GM18511 (cell line): ENCODE results near the gene UBQLN3.

Source experiments
- ATAC-seq: cut with Tn5 transposase; IDR thresholded peaks from one replicate; pipeline ENCODE4 v1.9.1; 2021; ENCODE audit warnings: mild to moderate bottlenecking, moderate library complexity; ENCODE audit not compliant: unreplicated experiment

Gene UBQLN3

DNA sequence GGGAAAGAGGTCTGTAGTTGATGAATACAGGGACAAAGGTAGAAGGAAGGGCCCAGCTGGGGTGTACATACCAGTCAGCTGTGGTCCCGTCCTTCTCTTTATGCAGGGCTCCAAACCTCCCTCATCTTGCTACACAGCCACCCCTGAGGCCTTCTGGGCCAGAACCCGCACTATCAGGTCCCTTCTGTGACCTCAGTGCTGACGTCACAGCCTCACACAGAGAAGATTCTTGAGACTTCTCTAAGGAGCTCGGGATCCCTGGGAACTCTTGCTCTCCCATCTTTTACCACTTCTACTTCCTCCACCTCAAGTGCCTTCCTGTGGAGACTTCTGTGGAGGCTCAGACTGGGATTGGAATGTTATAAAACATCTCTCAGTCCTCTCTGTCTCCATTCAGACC is at the start of gene UBQLN3:
Gene UBQLN3, minus strand, starts transcription at position 155 of the 400 bp plus-strand sequence. CDS start 399 bp downstream, outside the sequence.
- ATAC-seq: no peak

DNA sequence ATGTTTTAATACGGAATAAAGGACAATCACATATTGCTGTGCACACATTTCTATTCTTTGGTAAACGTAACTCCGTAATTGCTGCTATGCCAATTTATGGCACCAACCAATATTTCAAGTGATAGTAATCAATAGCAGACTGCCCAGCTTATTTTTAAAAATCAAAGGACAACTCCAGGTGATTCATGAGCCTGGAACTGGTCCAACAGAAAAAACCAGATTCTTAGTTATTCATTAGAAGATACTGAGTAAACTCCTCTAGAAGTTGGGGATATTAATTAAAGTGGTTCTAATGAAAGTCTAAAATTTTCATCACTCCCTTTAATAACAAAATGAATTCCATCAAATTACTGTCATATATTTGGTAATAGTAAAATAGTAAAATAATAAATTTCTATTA is 48.0 kb upstream of the UBQLN3 start:
- no peak for ATAC-seq

DNA sequence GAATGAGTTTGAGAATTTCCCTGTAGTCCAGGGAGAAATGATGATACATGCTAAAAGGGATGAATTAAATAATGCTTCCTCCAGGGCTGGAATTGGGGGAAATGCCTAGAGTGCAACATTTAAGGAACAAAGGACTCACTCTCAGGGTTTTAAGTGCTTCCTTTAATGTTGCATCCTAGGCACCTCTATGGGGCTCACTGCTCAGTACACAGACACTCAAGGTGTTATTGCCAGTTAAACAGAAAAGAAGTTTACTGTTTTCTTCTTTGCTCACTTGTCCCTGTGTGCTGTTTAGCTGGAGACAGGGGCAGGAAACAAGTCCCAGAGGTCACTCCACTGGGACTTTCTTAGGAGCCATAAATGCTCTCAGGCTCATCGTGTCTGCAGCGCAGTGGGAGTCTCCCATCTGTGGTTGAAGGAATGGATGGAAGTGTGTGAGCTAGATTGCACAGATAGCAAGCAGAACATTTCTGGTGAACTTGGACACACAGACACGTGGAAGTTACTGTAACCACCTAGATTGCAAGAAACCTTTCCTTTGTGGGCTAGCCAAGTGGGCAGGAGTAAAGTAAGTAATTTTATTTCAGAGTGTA is 46.9 kb upstream of the UBQLN3 start:
- no peak for ATAC-seq

DNA sequence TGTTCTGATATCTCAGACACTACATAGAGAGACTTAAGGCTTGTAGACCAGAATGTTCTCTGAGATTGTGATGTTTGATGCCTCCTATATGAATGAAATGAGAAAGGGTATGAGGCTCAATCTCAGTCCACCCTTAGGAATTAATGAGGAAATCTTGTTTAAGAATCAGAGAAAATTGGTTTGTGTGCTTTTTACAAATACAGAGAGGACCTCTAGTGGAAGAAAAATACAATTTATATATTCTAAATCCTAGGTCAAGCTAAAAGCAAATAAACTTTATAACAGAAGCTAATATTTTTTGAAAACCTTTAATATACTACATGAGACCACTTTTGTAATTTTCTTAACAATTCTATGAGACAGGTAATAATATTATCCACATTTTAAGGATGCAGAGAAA is 43.6 kb upstream of the UBQLN3 start:
- ATAC-seq: no peak

DNA sequence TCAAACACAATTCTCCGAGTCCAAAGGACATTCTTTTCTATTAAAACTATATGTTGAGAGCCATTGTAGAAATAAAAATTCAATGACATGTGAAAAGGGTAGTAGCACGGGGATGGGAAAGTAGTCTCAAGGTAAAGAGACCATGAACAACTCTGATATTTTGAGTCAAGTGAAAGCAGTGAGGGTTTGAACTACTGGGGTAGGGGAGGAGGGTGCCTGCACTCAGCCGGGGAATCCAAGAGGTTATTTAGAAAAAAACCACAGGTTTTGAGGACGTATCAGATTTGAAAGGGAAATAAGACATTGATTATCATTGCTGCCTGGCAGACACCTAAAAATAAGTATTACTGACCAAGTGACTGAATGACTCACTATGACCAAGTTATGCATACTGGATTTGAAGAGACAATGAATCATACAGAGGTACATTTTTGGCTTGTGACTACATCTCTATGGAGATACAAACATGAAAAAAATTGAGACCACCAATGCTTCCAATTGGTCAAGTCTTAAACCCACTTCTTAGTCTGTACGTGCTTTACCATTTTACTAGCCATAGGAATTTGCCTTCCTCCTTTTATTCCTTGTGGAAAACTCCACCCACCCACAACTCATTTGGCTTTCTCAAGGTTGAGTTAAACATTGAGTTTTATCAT is 40.8 kb upstream of the UBQLN3 start:
- peak; percentile 68 for ATAC-seq

DNA sequence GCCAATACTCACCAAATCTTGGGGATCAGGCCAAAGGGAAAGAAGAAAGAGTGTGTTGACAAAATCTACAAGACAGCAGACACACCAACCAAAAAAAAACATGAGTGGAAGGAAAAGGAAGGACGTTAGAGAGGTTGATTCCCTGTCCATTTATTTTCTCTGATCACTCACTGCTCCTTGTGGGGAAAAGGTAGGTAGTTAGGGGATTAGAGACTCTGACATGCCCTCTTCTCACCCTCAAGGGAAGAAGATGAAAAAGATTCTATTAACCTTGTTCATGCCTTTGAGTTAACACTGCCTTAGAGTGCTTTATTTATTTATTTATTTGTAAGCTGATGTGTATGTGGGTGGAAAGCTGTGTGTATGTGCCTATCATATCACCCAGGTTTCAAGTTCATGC is 38.7 kb upstream of the UBQLN3 start, which contains the start of gene OR52H1:
Gene OR52H1, minus strand, starts transcription at position 101 of the 400 bp plus-strand sequence. CDS start 3,035 bp downstream, outside the sequence.
- no peak for ATAC-seq

DNA sequence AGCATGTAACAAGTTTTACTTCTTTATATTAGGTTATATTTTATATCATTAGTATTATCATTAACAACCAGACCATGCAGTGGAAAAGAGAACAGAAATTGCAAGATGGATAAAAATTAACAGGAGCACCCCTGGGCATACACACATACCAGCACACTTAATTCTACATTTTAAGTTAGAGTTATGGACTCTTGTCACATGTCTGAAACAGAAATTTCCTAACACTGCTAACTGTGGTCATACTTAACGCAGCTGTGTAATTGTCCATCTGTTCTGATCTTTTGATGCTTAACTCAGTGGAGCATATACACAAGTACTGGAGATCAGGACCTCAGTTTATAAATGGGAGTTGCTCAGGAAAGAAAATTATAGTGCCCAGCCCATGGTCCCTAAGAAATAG is 38.2 kb upstream of the UBQLN3 start:
- peak; percentile 71 for ATAC-seq

DNA sequence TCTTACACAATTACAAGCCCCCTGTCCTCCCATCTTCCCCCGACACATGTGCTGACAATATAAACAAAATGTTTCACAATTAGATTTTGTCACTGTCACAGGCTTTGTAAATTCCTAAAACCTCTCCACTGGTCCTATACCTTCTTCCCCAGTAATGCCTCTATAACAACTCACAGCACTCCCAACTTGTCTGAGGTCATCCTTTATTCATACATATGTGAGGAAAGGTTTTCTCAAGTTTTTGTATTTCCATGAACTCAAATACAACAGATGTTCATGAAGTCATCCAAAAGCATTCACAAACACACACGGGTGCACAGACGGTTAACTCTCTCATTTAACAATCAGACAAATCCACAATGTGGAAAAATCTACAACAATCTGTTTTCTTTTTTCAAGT is 36.7 kb upstream of the UBQLN3 start:
- no peak for ATAC-seq

DNA sequence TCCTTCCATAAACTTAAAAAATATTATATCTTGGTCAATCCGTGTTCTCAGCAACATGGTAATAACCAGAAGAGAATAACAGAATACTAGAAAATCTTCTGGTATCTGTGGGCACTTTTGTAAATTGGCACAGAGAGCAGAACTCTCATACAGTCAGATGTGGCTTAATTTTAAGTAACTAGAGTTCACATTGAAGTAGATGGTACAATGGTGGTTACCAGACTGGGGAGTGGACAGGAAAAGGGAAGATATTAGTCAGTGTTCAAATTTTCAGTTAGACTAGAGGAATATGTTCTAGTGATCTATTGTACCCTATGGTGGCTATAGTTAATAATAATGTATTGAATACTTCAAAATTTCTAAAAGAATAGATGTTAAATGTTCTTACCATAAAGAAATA is 31.7 kb upstream of the UBQLN3 start:
- no peak for ATAC-seq

DNA sequence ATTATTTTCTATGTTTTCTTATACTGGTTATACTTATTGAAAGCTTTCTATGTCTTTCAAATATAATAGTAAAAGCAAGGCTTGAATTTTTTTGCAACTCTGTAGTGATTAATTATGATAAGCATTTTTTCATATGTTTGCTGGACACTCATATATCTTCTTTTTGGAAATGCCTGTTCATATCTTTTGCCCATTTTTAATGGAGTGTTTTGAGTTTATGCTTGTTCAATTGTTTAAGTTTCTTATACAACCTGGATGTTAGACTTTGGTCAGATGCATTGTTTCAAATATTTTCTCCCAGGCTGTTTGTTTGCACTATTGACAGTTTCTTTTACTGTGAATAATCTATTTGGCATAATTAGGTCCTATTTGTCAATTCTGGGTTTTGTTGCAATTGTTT is 26.7 kb upstream of the UBQLN3 start:
- no peak for ATAC-seq

DNA sequence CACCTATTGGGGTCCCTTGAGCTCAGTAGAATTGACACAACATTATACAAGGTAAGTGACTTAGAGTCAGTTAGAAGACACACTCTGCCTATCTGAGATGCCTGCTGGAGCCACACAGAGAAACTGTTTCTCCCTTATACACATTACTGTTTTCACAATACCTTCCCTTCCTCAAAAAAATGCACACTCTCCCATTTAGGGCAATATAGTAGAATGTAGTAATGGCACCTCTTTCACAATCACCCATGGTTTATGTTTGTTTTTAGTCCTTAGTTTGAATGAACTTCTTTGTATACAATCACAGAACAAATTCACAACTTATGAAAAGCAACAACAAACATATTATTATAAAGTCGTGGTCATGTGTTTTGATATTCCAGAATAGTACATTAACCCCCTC is 24.3 kb upstream of the UBQLN3 start:
- no peak for ATAC-seq

DNA sequence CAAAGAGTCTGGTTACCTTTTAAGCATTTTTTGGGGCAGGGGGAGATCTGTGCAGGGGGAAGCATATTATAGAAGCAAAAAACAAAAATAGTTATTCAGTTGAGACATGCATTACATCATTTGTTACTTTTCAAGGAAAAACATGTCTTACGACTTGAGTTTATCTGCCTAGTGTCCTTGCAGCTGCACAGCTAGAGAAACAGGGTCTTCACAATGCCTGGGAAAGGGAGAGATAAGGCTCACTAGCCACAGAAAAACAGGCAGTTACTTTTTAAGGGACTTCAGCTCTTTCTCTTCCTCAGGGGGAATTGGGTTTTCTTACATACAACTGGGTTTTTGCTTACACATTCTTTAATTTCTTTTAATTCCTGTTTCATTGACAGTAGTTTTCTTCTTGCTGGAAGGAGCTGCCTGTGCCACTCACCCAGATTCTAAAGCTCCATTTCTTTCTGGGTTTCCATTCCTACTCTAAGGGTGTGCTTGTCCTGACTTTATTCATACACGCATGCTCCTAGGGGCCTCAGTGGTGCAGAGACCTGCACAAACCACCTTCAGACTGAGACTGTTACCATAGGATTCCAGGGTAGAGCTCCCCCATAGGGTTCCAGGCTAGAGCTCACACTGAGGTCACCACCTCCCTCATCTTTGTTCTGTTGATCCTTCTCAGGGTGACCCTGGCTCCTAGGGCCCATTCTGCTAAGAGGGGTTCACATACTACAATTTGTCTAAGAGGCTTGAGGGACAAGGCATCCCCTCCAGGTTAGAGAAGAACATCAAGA is 21.5 kb upstream of the UBQLN3 start:
- ATAC-seq: no peak

DNA sequence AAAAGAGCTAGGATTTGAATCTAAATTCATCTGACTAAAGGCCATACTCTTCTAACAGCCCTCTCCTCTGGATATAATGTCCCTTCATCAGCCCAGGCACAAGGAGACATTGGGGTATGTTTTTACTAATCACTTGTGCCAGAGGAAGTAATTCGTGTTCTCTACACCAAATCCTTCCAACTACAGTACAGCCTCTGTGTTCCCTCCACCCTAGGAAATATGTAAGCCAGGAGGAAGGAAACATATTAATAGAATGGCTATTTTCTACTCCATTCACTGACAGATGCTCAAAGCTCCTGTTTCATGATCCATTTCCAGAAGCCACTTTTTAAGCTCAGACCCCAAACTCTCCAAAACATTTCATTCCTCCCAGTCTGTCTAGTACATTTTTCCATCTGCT is 18.7 kb upstream of the UBQLN3 start:
- ATAC-seq: no peak

DNA sequence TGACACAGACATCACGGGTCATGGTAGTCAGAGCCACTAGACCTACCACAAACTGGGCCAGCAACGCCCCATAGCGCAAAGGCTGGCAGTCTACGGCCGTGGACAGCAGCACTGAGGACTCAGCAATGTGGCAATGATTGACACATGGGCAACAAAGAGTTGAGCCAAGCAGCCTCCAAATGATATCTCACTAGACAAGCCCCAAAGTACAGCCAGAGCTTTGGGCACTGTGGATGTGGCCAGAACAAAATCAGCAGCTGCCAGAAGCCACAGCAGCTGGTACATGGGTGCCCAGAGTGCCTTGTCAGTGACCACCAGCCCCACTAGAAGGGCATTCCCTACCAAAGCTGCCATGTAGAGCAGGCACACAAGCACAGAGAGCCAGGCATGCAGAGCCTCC is 18.0 kb upstream of the UBQLN3 start:
- ATAC-seq: no peak

DNA sequence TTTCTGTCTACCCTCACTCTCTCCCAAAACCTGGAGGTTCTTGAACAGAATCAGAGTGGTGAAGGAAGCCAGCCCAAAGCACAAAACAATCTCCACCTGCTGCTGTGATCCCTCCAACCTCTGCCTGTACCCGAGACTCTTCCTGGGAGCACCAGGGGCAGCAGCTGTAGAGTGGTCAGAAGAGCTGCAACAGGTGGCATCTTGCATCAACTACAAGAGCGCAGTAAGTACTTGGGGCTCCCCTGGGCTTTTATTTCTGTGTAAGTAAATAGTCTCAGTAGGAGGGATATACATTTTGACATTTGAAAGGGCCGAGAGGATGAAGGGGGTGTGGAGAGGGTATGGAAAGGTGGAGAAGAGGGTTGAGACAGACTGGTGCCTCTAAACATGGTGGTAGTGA is 15.0 kb upstream of the UBQLN3 start:
- no peak for ATAC-seq

DNA sequence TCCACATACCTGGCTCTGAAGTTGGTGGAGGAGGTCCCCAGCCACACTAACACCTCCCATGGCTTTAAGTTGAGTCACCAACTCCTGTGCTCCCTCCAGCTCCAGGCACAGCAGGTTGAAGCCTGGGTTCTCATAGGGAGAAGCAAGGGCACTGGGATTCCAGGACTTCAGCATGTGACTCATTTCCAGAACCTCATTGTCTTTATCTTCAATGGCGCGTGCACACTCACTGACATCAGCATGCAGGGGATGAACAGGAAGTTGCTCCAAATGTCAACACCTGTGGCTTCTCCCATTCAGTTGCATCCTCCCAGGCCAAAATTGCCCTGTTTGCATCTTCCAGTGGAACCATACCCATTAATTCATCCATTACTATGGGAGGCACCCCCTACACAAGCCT is 12.6 kb upstream of the UBQLN3 start:
- no peak for ATAC-seq

DNA sequence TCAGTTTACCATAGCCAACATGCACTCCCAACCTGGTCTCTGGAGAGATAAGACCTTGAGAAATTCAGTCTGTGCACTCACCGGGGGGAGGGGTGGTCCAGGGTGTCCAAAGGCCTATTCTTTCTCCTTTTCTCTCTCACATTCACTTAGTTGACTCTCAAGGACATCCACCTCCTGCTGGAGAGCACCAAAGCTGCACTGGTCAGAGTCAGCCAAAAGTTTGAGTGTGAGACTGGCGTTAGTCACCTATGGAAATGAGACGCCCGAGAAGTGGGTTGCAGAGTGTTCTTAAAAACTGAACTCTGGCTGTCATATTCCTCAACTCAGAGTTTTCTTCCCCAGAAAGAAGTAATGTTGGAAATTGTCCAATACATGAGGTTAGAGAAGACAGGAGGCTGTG is 11.8 kb upstream of the UBQLN3 start:
- ATAC-seq: no peak

DNA sequence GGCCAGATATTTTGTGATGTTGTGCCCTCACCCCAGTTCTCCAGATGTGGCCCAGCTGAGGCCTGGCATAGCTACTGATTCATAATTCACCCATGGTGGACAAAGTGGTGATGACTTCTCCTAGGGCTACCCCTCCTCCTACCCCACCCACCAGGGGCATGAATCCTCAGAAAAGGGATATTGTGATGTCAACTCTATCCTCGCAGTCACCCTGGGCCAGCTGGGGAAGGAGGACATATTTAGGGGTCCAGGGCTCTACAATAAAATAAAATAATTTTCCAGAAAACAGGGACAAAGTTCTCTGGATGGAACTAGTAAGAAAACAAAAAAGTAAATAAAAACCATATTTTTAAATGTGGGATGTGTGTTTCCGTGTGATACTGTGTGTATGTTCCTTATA is 6.8 kb upstream of the UBQLN3 start, which contains the start of gene UBQLNL:
Gene UBQLNL, minus strand, starts transcription at position 101 of the 400 bp plus-strand sequence. CDS start 258 bp downstream, outside the sequence.
- no peak for ATAC-seq

DNA sequence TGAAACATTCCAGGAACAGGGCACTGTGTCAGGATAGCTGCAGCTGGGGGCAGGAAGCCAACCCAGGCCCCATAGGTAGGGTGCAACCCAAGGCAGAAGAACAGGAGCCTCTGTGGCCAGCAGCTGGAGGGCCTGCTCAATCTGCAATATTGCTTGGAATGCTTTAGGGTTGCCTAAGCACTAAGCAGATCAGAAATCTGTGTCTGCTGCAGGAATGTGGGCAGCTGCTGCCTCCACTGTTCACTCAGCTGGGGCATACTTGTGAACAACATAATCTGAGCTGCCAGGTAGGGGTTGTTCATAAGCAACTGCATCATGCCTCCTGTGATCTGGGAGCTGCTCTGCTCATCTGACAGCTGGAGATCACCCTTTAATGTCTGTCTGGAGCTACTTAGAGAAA is 5.1 kb upstream of the UBQLN3 start:
- ATAC-seq: no peak

DNA sequence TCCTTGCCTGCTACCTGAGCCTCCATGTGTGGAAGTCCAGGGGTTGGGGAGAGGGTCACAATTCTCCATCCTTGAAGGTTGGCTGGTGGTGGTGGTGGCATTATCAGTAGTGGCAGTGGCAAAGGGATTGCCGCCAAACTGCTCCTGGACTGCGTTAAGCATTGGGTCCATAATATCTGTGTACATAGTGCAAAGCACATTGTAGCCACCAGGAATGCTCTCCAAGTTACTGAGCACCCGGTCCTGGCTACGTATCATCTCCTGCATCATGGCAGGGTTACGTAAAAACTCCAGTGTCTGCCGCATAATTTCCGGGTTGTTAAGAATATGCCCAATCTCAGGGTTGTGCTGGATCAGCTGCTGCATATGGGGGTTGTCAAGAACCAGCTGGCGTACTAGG is 1.2 kb downstream of the UBQLN3 start:
- no peak for ATAC-seq

DNA sequence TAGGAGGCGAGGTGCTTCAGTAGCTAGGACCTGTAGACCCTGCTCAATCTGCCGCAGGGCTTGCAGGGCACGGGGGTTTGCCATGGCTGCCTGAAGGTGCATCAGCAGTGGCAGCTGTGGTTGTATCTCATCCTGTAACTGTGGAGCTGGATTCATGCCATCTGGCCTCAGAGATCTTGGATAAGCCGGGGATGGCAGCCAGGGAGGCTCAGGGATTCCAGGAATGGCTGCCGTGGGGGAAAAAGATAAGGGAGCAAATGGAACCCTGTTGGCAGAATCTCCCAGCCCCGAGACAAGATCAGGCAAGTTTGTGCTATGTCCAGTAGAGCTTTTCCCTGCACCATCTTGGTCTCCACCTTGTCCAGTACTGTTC is 1.8 kb downstream of the UBQLN3 start:
- ATAC-seq: no peak
